Choroid plexus epithelial cell (primary cell): ENCODE results near the gene NPAS3.
A peak's percentile ranks its signal among the peaks of the same experiment; 100 is the strongest.

Experiments used
- DNase-seq: peaks from one replicate; pipeline ENCODE4 v3.0.0-alpha.2; 2010; ENCODE audit warnings: low read depth
- H3K4me3 ChIP-seq: 2 replicates; pipeline ENCODE4 v1.5.1; 2011; ENCODE audit warnings: low read depth, mild to moderate bottlenecking, control low read depth, low read length, moderate library complexity
- TF ChIP-seq, protein P1 (sequence below): conservative IDR thresholded peaks from 2 replicates; pipeline ENCODE4 v1.5.1; 2011; ENCODE audit warnings: low read depth, mild to moderate bottlenecking, control low read depth, inconsistent platforms, low read length, moderate library complexity

The NPAS3 gene

DNA sequence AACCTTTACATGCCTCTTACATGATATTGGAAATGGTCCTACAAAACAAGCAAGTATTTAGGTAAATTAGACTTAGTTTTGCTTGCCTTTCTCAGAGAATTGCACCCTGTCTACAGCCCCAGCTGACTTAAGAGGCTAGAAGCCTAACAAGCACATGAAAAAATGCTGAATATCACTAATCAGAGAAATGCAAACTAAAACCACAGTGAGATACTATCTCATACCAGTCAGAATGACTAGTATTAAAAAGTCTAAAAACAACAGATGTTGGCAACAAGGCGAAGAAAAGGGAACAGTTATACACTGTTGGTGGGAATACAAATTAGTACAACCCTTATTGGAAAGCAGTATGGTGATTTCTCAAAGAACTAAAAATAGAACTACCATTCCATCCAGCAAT, 908.4 kb downstream of the NPAS3 start:
- peak; percentile 4 for DNase-seq
- no peak overlapping the region for H3K4me3 ChIP-seq
- TF ChIP-seq, protein P1, sequence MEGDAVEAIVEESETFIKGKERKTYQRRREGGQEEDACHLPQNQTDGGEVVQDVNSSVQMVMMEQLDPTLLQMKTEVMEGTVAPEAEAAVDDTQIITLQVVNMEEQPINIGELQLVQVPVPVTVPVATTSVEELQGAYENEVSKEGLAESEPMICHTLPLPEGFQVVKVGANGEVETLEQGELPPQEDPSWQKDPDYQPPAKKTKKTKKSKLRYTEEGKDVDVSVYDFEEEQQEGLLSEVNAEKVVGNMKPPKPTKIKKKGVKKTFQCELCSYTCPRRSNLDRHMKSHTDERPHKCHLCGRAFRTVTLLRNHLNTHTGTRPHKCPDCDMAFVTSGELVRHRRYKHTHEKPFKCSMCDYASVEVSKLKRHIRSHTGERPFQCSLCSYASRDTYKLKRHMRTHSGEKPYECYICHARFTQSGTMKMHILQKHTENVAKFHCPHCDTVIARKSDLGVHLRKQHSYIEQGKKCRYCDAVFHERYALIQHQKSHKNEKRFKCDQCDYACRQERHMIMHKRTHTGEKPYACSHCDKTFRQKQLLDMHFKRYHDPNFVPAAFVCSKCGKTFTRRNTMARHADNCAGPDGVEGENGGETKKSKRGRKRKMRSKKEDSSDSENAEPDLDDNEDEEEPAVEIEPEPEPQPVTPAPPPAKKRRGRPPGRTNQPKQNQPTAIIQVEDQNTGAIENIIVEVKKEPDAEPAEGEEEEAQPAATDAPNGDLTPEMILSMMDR = no peak

- no peak overlapping the region for H3K4me3 ChIP-seq
- TF ChIP-seq, protein P1 = no peak
- DNase-seq = no peak
Measured at GRCh38 chr14:33848009-33848408, 909.3 kb downstream of the NPAS3 start.

DNA sequence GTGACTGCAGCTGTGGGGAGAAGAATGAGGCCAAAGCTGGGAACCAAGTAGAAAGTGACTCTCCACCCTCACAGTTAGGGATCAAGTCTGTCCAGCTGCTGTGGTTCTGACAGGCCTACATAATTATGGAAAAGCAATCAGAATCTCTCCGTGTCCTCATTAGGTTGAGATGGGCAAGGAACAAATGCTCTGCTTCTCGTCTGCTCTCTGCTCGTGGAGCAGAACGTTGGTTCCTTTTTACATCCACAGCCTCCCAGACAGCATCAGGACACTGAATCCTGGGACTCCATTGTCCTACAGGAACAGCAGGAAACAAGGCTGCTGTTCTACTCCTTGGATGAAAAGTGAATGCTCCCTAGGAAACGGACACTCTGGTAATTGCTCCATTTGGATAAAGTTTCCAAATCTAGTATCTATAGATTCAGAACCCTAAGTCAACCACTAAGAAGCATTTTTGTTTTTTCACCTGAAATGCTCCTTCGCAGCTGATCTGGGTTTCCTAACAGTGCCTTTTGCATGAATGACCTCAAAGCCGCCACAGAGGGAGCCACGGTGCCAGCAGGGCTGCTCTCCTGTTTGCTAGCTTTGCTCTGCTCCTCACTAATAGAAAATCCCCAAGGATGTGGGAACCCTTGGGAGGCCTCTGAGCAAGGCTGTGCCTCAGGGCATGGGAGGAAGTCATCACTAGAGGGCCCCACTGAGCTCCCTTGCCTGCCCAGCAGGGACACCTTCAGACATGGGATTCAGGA, 910.2 kb downstream of the NPAS3 start:
- no peak overlapping the region for H3K4me3 ChIP-seq
- TF ChIP-seq, protein P1 = peak; percentile 86
- DNase-seq = peak; percentile 67

DNA sequence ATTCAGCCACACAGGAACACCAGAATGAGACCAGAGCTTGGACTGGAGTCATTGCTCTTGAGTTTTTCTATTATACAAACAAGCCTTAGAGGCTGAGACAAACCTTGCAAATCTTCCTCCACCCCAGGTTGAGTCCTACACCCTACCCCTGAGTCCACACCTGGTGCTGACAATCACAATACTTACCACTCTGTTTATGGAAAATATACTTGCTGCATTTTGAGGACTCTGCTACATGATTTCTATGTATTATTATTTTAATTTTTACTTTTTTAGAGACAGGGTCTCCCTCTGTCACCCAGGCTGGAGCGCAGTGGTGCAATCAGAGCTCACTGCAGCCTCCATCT, 910.7 kb downstream of the NPAS3 start:
- TF ChIP-seq, protein P1 = no peak
- DNase-seq = no peak

DNA sequence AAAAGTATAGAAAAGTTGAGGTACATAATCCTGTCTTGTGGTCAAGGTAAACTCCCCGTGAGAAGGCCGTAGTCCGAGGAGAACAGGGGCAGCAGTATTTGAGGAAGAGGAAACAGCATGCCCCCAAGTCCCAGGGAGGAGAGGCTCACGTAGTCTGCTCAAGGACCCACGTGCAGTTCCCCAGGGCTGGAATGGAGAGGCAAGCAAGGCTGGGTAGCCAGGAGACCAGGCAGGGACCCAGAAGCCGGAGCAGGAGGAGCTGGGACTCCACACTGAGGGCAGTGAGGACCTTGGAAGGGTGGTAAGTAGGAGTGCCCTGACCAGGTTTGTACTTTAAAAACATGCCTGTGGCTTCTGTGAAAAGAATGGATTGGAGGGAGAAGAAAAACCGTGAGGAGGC, 912.1 kb downstream of the NPAS3 start:
- H3K4me3 ChIP-seq = no peak overlapping the region
- TF ChIP-seq, protein P1 = no peak
- no peak for DNase-seq

More for the DNA sequence above, 910.7 kb downstream of the NPAS3 start:
- H3K4me3 ChIP-seq = no peak overlapping the region

GRCh38 chr14:33851366-33851765, 912.7 kb downstream of the NPAS3 start:
- TF ChIP-seq, protein P1 = no peak
- no peak overlapping the region for H3K4me3 ChIP-seq
- no peak for DNase-seq

- TF ChIP-seq, protein P1 = no peak
- no peak for DNase-seq
- H3K4me3 ChIP-seq = no peak overlapping the region
Measured at GRCh38 chr14:33851931-33852330, 913.3 kb downstream of the NPAS3 start.
